AG09319 (cell line): ENCODE measurements around the gene TMEM9.

ENCODE experiments used
- DNase-seq: peaks from one replicate; pipeline ENCODE4 v3.0.0-alpha.2; 2010; ENCODE audit warnings: low read depth; ENCODE audit errors: extremely low read depth
- CTCF ChIP-seq: IDR thresholded peaks from 2 replicates; pipeline ENCODE4 v1.5.1; 2011; ENCODE audit warnings: low read depth, mild to moderate bottlenecking, inconsistent platforms, low read length, moderate library complexity

TMEM9 gene

GRCh38 chr1:201154389-201155165 lies at the start of gene TMEM9:
Gene TMEM9, minus strand, starts transcription at chr1:201154474. Its CDS starts 551 bp downstream, at chr1:201153923.
- TF ChIP-seq CTCF = no peak
- DNase-seq = peak; percentile 91

GRCh38 chr1:201198598-201198997 lies 44.3 kb upstream of the TMEM9 start:
- no peak for TF ChIP-seq CTCF
- no peak for DNase-seq

GRCh38 chr1:201194046-201194445 lies 39.8 kb upstream of the TMEM9 start:
- no peak for TF ChIP-seq CTCF
- no peak for DNase-seq

- no peak for TF ChIP-seq CTCF
- no peak for DNase-seq
These were observed 38.1 kb upstream of the TMEM9 start for GRCh38 chr1:201192261-201192788.

GRCh38 chr1:201191653-201192260 lies 37.5 kb upstream of the TMEM9 start:
- no peak for TF ChIP-seq CTCF
- DNase-seq = peak; percentile 27

GRCh38 chr1:201190624-201191051 lies 36.4 kb upstream of the TMEM9 start, which contains the start of gene IGFN1:
Gene IGFN1, plus strand, starts transcription at chr1:201190824. Its CDS starts 2,470 bp downstream, at chr1:201193294.
- DNase-seq = no peak
- no peak for TF ChIP-seq CTCF

GRCh38 chr1:201190005-201190404 lies 35.7 kb upstream of the TMEM9 start:
- no peak for TF ChIP-seq CTCF
- DNase-seq = no peak
